IPS-15b (cell line): ENCODE data around the gene NCBP2L.

Experiments
- H3K27me3 ChIP-seq: one replicate; pipeline ENCODE4 v1.6.1; 2013; ENCODE audit warnings: low read length; ENCODE audit not compliant: control insufficient read depth, insufficient read depth
- H3K36me3 ChIP-seq: one replicate; pipeline ENCODE4 v1.6.1; 2013; ENCODE audit warnings: low read length; ENCODE audit not compliant: control insufficient read depth, insufficient read depth
- H3K4me1 ChIP-seq: one replicate; pipeline ENCODE4 v1.6.1; 2013; ENCODE audit warnings: mild to moderate bottlenecking, low read length; ENCODE audit not compliant: control insufficient read depth, insufficient read depth
- H3K4me3 ChIP-seq: one replicate; pipeline ENCODE4 v1.5.1; 2013; ENCODE audit warnings: low read depth, low read length
- H3K9ac ChIP-seq: one replicate; pipeline ENCODE4 v1.6.1; 2013; ENCODE audit warnings: low read depth, mild to moderate bottlenecking, low read length
- H3K9me3 ChIP-seq: one replicate; pipeline ENCODE4 v1.6.1; 2013; ENCODE audit warnings: mild to moderate bottlenecking, low read length; ENCODE audit not compliant: control insufficient read depth, insufficient read depth

NCBP2L gene

DNA sequence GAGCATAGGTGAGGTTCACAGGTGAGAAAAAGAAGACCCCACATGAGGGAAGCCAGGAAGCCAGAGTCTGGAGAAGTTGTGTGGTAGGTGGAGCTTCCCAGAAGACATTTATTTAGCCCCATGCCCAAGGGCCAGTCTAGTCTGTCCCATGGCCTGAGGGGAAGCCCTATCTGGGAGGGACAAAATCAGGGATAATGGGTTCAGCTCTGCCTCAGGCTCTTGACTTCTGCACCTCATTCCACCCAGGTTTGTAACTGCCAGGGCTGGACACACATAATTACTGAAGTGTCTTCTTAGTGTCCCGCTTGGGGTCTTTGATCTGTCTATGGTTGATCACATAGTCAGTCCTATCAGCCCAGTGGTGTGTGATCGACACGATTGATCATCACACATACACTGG is 38.0 kb upstream of the NCBP2L start:
- Histone ChIP-seq H3K4me1 (peaks cover 23% of the 10 kb centered on the region), H3K27me3 (peaks cover 22% of the 10 kb centered on the region), H3K4me3 (no peak overlapping the region), H3K9ac (no peak overlapping the region), H3K9me3 (no peaks in the 10 kb centered on the region), H3K36me3 (peaks cover 3% of the 10 kb centered on the region)

DNA sequence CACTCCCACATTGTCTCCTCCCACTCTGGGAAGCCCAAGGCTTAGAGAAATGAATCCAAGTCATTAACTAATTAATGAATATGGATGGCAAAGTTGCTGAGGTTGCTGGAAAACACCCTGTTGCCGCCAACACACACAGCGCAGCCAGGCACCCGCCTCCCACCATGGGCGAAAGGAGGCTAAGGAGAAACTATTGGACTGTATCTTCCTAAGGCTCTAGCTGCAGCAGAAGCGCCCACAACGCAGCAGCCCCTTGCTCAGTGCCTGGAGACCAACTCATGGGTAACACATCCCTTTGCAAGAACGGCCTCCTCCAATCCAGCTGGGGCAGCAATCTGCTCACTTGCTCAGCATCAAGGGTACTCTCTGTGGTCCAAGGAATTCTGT is 36.1 kb upstream of the NCBP2L start:
- H3K9ac ChIP-seq = peak overlapping the region; percentile 47
- H3K4me3 ChIP-seq = peak overlapping the region; percentile 59
- H3K36me3 ChIP-seq = peaks cover 3% of the 10 kb centered on the region
- H3K9me3 ChIP-seq = no peaks in the 10 kb centered on the region
- H3K27me3 ChIP-seq = peaks cover 22% of the 10 kb centered on the region
- peaks cover 22% of the 10 kb centered on the region for H3K4me1 ChIP-seq

DNA sequence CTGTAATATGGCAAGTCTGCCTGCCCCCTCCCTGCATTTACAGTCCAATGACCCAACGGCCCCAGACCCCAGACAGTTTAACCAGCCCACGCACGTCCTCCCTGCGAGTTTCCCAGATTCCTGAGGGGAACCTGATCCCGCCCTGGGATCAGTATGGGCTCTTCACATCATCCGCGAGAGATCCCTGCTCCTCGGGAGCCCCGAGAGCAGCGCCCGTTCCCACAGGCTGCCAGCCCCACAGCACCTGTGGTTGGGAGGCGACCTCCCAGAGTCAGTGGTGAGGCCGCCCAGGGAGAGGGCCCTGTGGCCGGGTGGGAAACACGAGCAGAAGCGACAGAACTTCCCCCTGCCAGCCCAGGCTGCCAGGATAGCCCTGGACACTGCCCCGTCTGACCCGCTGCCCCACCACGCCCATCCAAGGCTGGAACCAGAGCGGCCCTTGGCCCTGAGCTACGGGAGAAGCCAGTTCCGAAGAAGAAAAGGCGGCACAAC is 34.8 kb upstream of the NCBP2L start:
- Histone ChIP-seq H3K27me3 (peaks cover 22% of the 10 kb centered on the region), H3K4me3 (peak overlapping the region; percentile 59), H3K4me1 (peaks cover 12% of the 10 kb centered on the region), H3K9me3 (no peaks in the 10 kb centered on the region), H3K9ac (peak overlapping the region; percentile 60), H3K36me3 (peaks cover 3% of the 10 kb centered on the region)

DNA sequence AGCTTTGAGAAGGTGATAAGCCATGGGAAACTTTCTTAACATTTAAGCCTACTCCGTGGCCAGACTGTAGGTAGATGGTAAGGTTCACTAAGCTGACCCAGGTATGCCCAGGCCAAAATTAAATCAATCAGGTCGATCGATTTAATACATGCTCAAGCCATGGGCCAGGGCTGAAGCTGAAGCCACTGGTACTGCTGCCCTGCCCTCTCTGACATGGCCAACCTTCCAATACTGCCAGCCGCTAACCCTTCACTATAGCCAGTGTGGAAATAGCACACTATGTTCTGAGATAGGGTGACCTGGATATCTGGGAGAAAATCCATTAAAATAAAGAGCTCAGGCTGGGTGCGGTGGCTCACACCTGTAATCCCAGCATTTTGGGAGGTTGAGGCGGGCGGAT is 33.5 kb upstream of the NCBP2L start:
- Histone ChIP-seq H3K4me1 (peaks cover 12% of the 10 kb centered on the region), H3K27me3 (peaks cover 20% of the 10 kb centered on the region), H3K4me3 (no peak overlapping the region), H3K9me3 (no peaks in the 10 kb centered on the region), H3K36me3 (peaks cover 3% of the 10 kb centered on the region), H3K9ac (no peak overlapping the region)

DNA sequence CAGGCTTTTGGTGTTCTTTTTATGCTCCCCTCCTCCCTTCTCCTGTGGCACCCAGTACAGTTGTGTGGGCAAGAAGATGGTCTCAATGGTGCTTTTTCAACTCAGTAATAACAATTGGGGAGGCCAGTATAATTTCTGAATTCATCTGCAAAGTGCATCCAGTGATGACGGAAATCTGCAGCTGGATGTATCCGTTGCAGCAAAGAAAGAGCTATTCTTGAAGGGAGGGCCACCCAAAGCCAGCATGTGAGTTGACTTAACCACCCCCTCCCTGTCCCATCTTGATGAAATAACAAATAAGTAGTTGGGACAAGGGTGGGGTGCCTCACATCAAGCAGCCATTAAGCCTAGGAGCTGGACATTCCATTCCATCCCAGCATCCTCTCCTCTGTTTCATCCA is 32.7 kb upstream of the NCBP2L start:
- Histone ChIP-seq H3K27me3 (peaks cover 16% of the 10 kb centered on the region), H3K36me3 (peaks cover 3% of the 10 kb centered on the region), H3K9ac (no peak overlapping the region), H3K9me3 (no peaks in the 10 kb centered on the region), H3K4me3 (no peak overlapping the region), H3K4me1 (peaks cover 12% of the 10 kb centered on the region)

DNA sequence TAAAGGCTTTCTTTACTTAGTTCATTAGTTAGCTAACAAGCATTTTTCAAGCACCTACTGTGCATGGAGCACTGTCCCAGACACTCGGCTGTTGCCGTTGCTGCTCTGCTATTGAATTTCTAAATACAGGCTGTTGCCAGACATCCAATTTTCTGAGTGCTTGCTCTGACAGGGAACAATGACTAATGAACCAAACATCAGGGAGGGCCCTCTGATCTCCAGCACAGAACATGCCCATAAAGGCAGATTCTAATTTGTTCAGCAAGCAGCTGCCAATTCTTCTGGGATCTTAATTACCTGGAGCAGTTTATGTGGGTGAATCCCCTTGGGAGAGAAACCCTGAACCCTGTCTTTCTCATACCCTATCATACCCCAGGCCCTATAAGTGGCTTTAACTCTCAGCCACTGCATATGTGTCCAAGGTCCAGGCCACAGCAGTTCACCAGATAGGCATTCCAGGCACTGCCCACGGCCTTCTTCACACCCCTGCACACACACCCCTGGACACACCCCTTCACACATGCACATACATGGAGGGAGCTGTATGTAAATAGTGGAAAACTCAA is 29.9 kb upstream of the NCBP2L start:
- Histone ChIP-seq H3K36me3 (no peaks in the 10 kb centered on the region), H3K9me3 (no peaks in the 10 kb centered on the region), H3K4me3 (no peak overlapping the region), H3K4me1 (peaks cover 13% of the 10 kb centered on the region), H3K27me3 (peaks cover 9% of the 10 kb centered on the region), H3K9ac (no peak overlapping the region)

DNA sequence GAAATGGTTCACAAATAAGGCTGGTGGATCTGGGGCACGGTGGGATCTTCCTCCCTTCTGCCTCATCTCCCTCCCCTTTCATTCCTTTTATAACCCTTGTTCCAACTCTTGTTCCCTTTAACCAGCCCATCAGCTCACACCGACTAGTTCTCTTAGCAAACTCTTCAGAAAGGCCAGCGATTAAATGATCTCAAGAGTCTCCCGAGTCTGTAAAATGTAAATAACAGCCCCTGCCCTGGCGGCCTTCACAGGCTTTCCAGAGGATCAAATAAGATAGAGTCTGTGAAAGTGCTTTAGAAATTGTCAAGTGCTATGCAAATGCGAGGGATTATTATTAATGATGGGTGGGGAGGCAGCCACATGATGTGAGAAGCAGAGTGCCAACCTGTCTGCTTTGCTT is 29.0 kb upstream of the NCBP2L start:
- Histone ChIP-seq H3K9me3 (no peaks in the 10 kb centered on the region), H3K27me3 (peaks cover 5% of the 10 kb centered on the region)

DNA sequence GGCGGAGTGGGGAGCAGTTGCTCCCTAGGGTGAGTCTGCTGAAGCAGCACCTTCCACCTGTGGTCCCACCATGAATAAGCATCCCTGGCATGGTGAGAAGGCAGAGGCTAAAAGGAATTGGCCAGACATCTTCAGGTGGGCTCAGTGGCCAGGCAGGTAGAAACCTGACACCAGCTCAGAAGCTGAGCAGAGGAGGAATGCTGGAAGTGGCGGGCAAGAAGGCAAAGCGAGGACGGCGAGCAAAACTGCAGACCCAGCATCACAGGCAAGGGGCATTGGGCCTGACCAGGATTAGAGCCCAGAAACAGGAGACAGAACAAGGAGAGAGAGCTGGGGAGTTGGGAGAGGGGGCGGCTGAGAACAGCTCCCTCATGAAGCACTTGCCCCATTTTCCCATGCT is 27.3 kb upstream of the NCBP2L start:
- Histone ChIP-seq H3K9ac (no peak overlapping the region), H3K9me3 (no peaks in the 10 kb centered on the region), H3K4me3 (no peak overlapping the region), H3K36me3 (no peaks in the 10 kb centered on the region), H3K27me3 (no peaks in the 10 kb centered on the region), H3K4me1 (peaks cover 13% of the 10 kb centered on the region)

More for the DNA sequence above, 29.0 kb upstream of the NCBP2L start:
- Histone ChIP-seq H3K9ac (no peak overlapping the region), H3K4me1 (peaks cover 13% of the 10 kb centered on the region), H3K4me3 (no peak overlapping the region), H3K36me3 (no peaks in the 10 kb centered on the region)

DNA sequence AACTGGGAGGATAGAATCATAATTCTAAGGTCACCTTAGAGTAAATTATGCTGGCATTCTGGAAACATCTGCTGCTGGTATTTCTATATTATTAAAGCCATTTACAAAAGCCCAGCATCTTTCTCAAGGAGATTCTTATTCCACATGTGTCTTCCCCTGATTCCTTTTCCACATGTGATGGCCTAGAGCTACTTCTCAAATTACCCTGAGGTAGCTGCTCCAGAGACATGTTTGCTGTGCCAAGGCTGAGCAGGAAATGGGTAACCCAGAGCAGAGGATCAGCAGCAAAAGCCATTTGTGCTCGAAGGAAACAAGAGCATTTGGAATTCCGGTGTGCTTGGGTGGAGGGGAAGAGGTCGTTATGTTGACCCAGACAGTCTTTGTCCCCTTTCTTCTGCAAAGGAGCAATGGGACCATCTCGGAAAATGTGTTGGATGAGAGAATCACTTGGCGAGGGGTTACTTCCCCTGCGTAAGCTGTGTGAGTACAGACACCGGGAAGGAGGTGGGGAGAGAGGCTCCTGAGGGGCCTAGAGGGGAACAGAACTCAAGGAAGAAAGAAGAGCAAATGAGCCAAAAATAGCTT is 26.6 kb upstream of the NCBP2L start:
- Histone ChIP-seq H3K9ac (no peak overlapping the region), H3K36me3 (no peaks in the 10 kb centered on the region), H3K9me3 (no peaks in the 10 kb centered on the region), H3K4me1 (peaks cover 13% of the 10 kb centered on the region), H3K27me3 (peaks cover 2% of the 10 kb centered on the region), H3K4me3 (no peak overlapping the region)

DNA sequence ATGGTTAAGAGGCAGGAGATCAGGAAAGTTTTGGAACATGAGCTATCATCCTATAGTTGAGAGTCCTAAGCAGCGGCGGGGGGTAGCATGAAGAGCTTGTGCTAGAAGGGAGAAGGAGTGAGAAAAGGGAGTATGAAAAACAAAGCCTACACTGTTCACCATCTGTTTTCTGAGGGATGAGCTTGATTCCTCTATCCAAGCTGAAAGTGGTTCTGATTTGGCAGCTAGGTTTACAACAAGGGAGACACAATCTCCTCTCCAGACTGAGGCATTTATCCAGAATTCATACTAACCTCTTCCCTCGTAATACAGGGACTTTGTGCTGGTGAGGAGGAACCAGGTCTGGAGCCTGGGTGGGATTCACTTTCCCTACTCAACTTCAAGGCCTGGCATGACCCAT is 25.5 kb upstream of the NCBP2L start:
- no peaks in the 10 kb centered on the region for H3K36me3 ChIP-seq
- H3K9me3 ChIP-seq = no peaks in the 10 kb centered on the region
- H3K9ac ChIP-seq = no peak overlapping the region
- H3K4me1 ChIP-seq = peaks cover 13% of the 10 kb centered on the region
- H3K27me3 ChIP-seq = peaks cover 5% of the 10 kb centered on the region
- H3K4me3 ChIP-seq = no peak overlapping the region

DNA sequence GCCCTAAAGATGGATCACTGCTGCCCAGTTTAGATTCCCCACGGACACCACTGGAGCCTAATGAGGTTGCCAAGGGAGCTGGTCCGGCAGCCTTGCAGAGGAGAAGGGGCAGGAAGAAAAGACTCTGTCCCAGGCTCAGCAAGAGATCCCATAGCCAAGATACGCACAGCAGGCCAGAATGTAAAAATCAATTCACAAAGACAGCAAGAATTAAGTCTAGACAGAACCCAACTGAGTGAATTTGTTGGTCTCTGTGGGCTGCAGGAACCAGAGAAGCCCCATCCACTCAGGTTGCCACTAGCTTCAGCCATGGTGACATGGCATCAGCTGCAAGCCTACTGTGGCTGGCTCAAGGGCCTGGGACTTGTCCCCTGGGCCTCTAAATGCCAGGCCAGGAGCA is 24.8 kb upstream of the NCBP2L start:
- Histone ChIP-seq H3K27me3 (peaks cover 8% of the 10 kb centered on the region), H3K4me3 (no peak overlapping the region), H3K36me3 (no peaks in the 10 kb centered on the region), H3K9me3 (no peaks in the 10 kb centered on the region), H3K9ac (no peak overlapping the region), H3K4me1 (peaks cover 13% of the 10 kb centered on the region)

DNA sequence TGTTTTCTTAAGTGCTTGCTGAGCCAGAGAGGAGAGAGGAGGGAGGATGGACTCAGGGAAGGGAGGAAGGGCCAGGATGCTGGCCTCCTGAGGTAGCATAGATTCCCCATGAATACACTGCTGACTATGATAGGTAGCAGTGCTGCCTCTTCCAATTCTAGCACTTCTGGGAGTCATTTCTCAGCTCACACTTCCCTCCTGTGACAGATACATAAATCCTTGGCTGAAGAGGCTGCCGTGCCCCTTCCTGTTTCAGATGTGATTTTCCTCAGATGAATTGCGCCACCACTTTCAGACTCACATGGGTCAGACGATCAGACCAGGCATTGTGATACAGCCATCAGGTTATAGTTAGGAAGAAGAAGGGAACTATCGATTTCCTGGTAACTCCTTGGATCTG is 24.3 kb upstream of the NCBP2L start:
- Histone ChIP-seq H3K4me1 (peaks cover 13% of the 10 kb centered on the region), H3K9me3 (no peaks in the 10 kb centered on the region), H3K9ac (no peak overlapping the region), H3K4me3 (no peak overlapping the region), H3K27me3 (peaks cover 8% of the 10 kb centered on the region), H3K36me3 (no peaks in the 10 kb centered on the region)
